ENCODE measurements around the gene TRMT5.

DNA sequence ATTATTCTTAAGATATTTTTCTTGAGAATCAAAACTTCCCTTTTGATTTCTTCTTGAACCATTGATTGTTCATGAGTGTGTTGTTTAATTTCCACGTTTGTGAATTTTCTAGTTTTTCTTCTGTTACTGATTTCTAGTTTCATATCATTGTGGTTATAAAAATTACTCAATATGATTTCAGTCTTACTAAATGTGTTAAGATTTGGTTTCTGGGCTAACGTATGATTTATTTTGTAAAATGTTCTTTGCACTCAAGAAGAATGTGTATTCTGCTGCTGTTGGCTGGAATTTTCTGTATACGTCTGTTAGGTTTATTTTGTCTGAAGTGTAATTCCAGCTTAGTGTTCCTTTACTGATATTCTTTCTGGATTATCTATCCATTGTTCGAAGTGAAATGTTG is 24.7 kb downstream of the TRMT5 start:
- TF ChIP-seq MAZ (IDR thresholded peaks at IDR 0.05; ENCODE audit: borderline replicate concordance, low read depth, low read length): no peak
- TF ChIP-seq, protein P1, sequence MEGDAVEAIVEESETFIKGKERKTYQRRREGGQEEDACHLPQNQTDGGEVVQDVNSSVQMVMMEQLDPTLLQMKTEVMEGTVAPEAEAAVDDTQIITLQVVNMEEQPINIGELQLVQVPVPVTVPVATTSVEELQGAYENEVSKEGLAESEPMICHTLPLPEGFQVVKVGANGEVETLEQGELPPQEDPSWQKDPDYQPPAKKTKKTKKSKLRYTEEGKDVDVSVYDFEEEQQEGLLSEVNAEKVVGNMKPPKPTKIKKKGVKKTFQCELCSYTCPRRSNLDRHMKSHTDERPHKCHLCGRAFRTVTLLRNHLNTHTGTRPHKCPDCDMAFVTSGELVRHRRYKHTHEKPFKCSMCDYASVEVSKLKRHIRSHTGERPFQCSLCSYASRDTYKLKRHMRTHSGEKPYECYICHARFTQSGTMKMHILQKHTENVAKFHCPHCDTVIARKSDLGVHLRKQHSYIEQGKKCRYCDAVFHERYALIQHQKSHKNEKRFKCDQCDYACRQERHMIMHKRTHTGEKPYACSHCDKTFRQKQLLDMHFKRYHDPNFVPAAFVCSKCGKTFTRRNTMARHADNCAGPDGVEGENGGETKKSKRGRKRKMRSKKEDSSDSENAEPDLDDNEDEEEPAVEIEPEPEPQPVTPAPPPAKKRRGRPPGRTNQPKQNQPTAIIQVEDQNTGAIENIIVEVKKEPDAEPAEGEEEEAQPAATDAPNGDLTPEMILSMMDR (conservative IDR thresholded peaks at IDR 0.05; ENCODE audit: low read depth, low read length): no peak
- TF ChIP-seq BHLHE40 (IDR thresholded peaks at IDR 0.05; ENCODE audit: low read depth, low read length): no peak
- TF ChIP-seq CEBPB (IDR thresholded peaks at IDR 0.05; ENCODE audit: low read depth, low read length): no peak
- no peak for TF ChIP-seq POLR2A (IDR thresholded peaks at IDR 0.05; ENCODE audit: low read depth, low read length)
- TF ChIP-seq, protein P2, sequence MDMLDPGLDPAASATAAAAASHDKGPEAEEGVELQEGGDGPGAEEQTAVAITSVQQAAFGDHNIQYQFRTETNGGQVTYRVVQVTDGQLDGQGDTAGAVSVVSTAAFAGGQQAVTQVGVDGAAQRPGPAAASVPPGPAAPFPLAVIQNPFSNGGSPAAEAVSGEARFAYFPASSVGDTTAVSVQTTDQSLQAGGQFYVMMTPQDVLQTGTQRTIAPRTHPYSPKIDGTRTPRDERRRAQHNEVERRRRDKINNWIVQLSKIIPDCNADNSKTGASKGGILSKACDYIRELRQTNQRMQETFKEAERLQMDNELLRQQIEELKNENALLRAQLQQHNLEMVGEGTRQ (IDR thresholded peaks at IDR 0.05; ENCODE audit: low read depth, low read length): no peak

All from IMR-90 (cell line).